SK-N-SH treated with all-trans-retinoic acid at 6 μM for 48 hours (cell line): Measurements from ENCODE around the gene SAC3D1.

Source experiments
- ATAC-seq: fragments of 200-7000 bp; cut with Tn5 transposase; 3 replicates; pipeline ENCODE4 v1.9.1; 2020; ENCODE audit warnings: mild to moderate bottlenecking, moderate library complexity
- ARNTL ChIP-seq: fragments of 450-650 bp; formaldehyde crosslinking; IDR thresholded peaks from 2 replicates; pipeline ENCODE4 v1.5.0; 2020; ENCODE audit warnings: low read depth, mild to moderate bottlenecking, moderate library complexity, borderline replicate concordance
- BACH2 ChIP-seq: fragments of 250-450 bp; sonication (Bioruptor Pico); IDR thresholded peaks from 2 replicates; pipeline ENCODE4 v1.9.0; 2021; ENCODE audit warnings: mild to moderate bottlenecking, borderline replicate concordance
- CSDC2 ChIP-seq: fragments of 250-450 bp; sonication (Bioruptor Pico); IDR thresholded peaks from 2 replicates; pipeline ENCODE4 v1.5.0; 2020; ENCODE audit warnings: mild to moderate bottlenecking, moderate library complexity
- CSRNP3 ChIP-seq: fragments of 250-450 bp; sonication (Bioruptor Pico); IDR thresholded peaks from 2 replicates; pipeline ENCODE4 v1.5.1; 2021; ENCODE audit warnings: mild to moderate bottlenecking, moderate library complexity
- GLIS3 ChIP-seq: fragments of 250-450 bp; sonication (Bioruptor Pico); IDR thresholded peaks from 2 replicates; pipeline ENCODE4 v1.5.0; 2020; ENCODE audit warnings: mild to moderate bottlenecking, moderate library complexity
- ISL1 ChIP-seq: fragments of 250-450 bp; sonication (Bioruptor Pico); IDR thresholded peaks from 2 replicates; pipeline ENCODE4 v2.1.2; 2022; ENCODE audit warnings: mild to moderate bottlenecking, moderate library complexity
- OSR1 ChIP-seq: fragments of 250-450 bp; sonication (Bioruptor Pico); IDR thresholded peaks from 2 replicates; pipeline ENCODE4 v1.8.0; 2022; ENCODE audit warnings: moderate library complexity, mild to moderate bottlenecking, inconsistent platforms
- PATZ1 ChIP-seq: fragments of 250-450 bp; sonication (Bioruptor Pico); IDR thresholded peaks from 2 replicates; pipeline ENCODE4 v1.8.0; 2020; ENCODE audit warnings: mild to moderate bottlenecking, moderate library complexity, borderline replicate concordance
- POU6F1 ChIP-seq: fragments of 250-450 bp; sonication (Bioruptor Pico); IDR thresholded peaks from 2 replicates; pipeline ENCODE4 v1.8.0; 2021; ENCODE audit warnings: low read depth, mild to moderate bottlenecking, moderate library complexity, borderline replicate concordance
- PPARA ChIP-seq: fragments of 250-450 bp; sonication (Bioruptor Pico); IDR thresholded peaks from 2 replicates; pipeline ENCODE4 v1.5.0; 2020; ENCODE audit warnings: mild to moderate bottlenecking, borderline replicate concordance
- RARB ChIP-seq: fragments of 250-450 bp; sonication (Bioruptor Pico); IDR thresholded peaks from 2 replicates; pipeline ENCODE4 v1.8.0; 2021; ENCODE audit warnings: mild to moderate bottlenecking, moderate library complexity
- SNAI2 ChIP-seq: fragments of 250-450 bp; sonication (Bioruptor Pico); IDR thresholded peaks from 2 replicates; pipeline ENCODE4 v1.5.0; 2020; ENCODE audit warnings: mild to moderate bottlenecking, moderate library complexity
- TCF4 ChIP-seq: fragments of 250-450 bp; sonication (Bioruptor Pico); IDR thresholded peaks from 2 replicates; pipeline ENCODE4 v1.8.0; 2021; ENCODE audit warnings: mild to moderate bottlenecking, moderate library complexity, borderline replicate concordance
- TSHZ2 ChIP-seq: fragments of 250-450 bp; sonication (Bioruptor Pico); IDR thresholded peaks from 2 replicates; pipeline ENCODE4 v1.5.0; 2020; ENCODE audit warnings: mild to moderate bottlenecking, moderate library complexity
- ZC3H10 ChIP-seq: fragments of 250-450 bp; sonication (Bioruptor Pico); IDR thresholded peaks from 2 replicates; pipeline ENCODE4 v1.5.1; 2021; ENCODE audit warnings: mild to moderate bottlenecking, moderate library complexity
- ZFP30 ChIP-seq: fragments of 450-650 bp; formaldehyde crosslinking; IDR thresholded peaks from 2 replicates; pipeline ENCODE4 v1.5.0; 2022; ENCODE audit warnings: mild to moderate bottlenecking, moderate library complexity
- ZNF565 ChIP-seq: fragments of 450-650 bp; formaldehyde crosslinking; conservative IDR thresholded peaks from 2 replicates; pipeline ENCODE4 v1.5.0; 2020; ENCODE audit warnings: low read depth, mild to moderate bottlenecking, moderate library complexity
- ZNF70 ChIP-seq: fragments of 450-650 bp; formaldehyde crosslinking; IDR thresholded peaks from 2 replicates; pipeline ENCODE4 v1.5.0; 2020; ENCODE audit warnings: mild to moderate bottlenecking, moderate library complexity
- ZNF8 ChIP-seq: fragments of 450-650 bp; formaldehyde crosslinking; IDR thresholded peaks from 2 replicates; pipeline ENCODE4 v1.5.0; 2020; ENCODE audit warnings: mild to moderate bottlenecking, moderate library complexity

SAC3D1 gene

GRCh38 chr11:65072631-65072966 is 31.6 kb downstream of the SAC3D1 start:
- no peak for ATAC-seq
- TF ChIP-seq GLIS3 (CRISPR knock-in tag): no peak

- TF ChIP-seq ZNF565 (CRISPR knock-in tag) (no peak), POU6F1 (CRISPR knock-in tag) (no peak), CSRNP3 (CRISPR knock-in tag) (no peak), PATZ1 (CRISPR knock-in tag) (no peak), ISL1 (CRISPR knock-in tag) (no peak), OSR1 (CRISPR knock-in tag) (no peak), ZNF8 (CRISPR knock-in tag) (no peak), PPARA (CRISPR knock-in tag) (no peak), TSHZ2 (CRISPR knock-in tag) (no peak), ZNF70 (CRISPR knock-in tag) (no peak), ZC3H10 (CRISPR knock-in tag) (no peak), ZFP30 (CRISPR knock-in tag) (no peak)
These were observed 36.4 kb downstream of the SAC3D1 start for GRCh38 chr11:65077451-65077850.

GRCh38 chr11:65078151-65078550 is 37.1 kb downstream of the SAC3D1 start:
- TF ChIP-seq TCF4 (CRISPR knock-in tag) (no peak), RARB (CRISPR knock-in tag) (no peak), PPARA (CRISPR knock-in tag) (no peak), ARNTL (CRISPR knock-in tag) (no peak), ZNF8 (CRISPR knock-in tag) (no peak), ZC3H10 (CRISPR knock-in tag) (no peak), ZNF565 (CRISPR knock-in tag) (no peak)
- peak; percentile 90 for ATAC-seq

More at GRCh38 chr11:65077451-65077850, 36.4 kb downstream of the SAC3D1 start:
- ATAC-seq: no peak; the same call in 2 of the 3 replicates

- no peak for ATAC-seq
- TF ChIP-seq CSDC2 (no peak), BACH2 (CRISPR knock-in tag) (no peak), SNAI2 (no peak), ZNF8 (CRISPR knock-in tag) (no peak), ISL1 (CRISPR knock-in tag) (no peak), CSRNP3 (CRISPR knock-in tag) (no peak), OSR1 (CRISPR knock-in tag) (no peak), ZFP30 (CRISPR knock-in tag) (no peak), GLIS3 (CRISPR knock-in tag) (no peak), RARB (CRISPR knock-in tag) (no peak), TSHZ2 (CRISPR knock-in tag) (no peak), TCF4 (CRISPR knock-in tag) (no peak), ZC3H10 (CRISPR knock-in tag) (no peak), ARNTL (CRISPR knock-in tag) (no peak), PATZ1 (CRISPR knock-in tag) (no peak)
These were observed 37.9 kb downstream of the SAC3D1 start for GRCh38 chr11:65078786-65079342.
